A673 (cell line): ENCODE results near the gene C1orf21.

Experiments used
- CTCF ChIP-seq: fragments of 300-800, 200-600 bp; sonication (generic); conservative IDR thresholded peaks from 2 replicates; pipeline ENCODE4 v1.5.1; 2017; ENCODE audit warnings: low read depth, mild to moderate bottlenecking, antibody characterized with exemption, low read length, moderate library complexity, mixed read lengths
- EZH2 ChIP-seq: fragments of 200-600 bp; sonication (generic); IDR thresholded peaks from 2 replicates; pipeline ENCODE4 v1.6.1; 2017; ENCODE audit warnings: borderline replicate concordance, low read depth, mild to moderate bottlenecking, mixed read lengths, antibody characterized with exemption, low read length; ENCODE audit not compliant: poor library complexity, severe bottlenecking

GRCh38 chr1:184433956-184434502 is 47.2 kb downstream of the C1orf21 start:
- TF ChIP-seq EZH2 (no peak), CTCF (no peak)
